Erythroblast (primary cell): ENCODE data around the gene LRRC4B.

Experiments used
- GATA1 ChIP-seq: IDR thresholded peaks from 2 replicates; pipeline ENCODE4 v1.6.1; 2011; ENCODE audit warnings: low read depth, mild to moderate bottlenecking, control low read depth, low read length, moderate library complexity
- POLR2A ChIP-seq: IDR thresholded peaks from 2 replicates; pipeline ENCODE4 v1.6.1; 2011; ENCODE audit warnings: mild to moderate bottlenecking, low read length

DNA sequence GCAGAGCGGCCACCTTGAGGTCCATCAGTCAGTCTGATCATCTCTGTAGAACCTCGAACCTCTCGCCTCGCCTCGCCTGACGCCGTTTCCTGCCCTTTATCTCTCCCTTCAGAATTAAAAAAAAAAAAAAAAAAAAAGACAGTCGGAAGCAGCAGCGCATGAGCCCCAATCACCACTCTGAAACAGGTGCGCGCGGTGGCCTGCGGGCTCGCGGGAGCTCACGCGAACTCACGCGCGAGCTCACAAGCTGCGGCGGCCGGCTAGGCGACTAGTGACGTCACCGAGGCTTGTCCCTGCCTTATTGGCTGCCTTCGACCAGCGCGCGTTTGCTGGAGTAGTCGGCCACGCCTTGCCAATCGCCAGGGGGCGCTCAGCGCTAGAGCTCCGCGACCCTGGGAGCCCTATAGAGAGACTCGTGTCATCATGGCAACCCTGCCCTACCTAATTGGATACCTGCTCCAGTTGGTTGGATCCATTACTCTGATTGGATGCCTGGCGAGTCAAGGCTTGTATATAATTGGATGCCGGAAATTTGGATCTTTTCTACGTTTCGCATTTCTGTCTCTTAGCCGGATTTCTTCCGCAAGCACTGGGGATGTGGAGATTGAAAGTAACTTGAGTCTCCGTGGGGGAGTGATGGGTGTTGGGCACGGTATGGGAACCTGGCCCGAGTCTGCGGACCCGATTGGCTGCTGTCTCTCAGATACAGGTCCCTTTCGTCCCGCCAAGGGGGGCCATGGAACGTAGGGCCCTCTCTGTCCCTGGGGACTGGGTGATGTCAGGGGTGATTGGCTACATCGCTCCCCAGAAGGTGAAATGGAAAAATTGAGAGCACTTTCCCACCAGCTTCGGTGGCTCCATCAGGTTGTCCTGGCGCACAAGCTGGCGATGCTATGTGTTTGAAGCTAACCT is 39.9 kb upstream of the LRRC4B start:
- TF ChIP-seq POLR2A, result no peak
- TF ChIP-seq GATA1, result no peak
